Retinal pigment epithelial cell (primary cell): ENCODE results near the gene SP110.

Experiments
- DNase-seq: peaks from one replicate; pipeline ENCODE4 v3.0.0-alpha.2; 2010; ENCODE audit warnings: low read depth
- H3K4me3 ChIP-seq: 2 replicates; pipeline ENCODE4 v1.5.1; 2011; ENCODE audit warnings: mild to moderate bottlenecking, low read length, control low read depth, moderate library complexity
- CTCF ChIP-seq: conservative IDR thresholded peaks from 2 replicates; pipeline ENCODE4 v1.5.1; 2011; ENCODE audit warnings: low read depth, low read length, control low read depth, inconsistent platforms

SP110 gene

GRCh38 chr2:230234122-230234722 is 14.4 kb upstream of the SP110 start:
- DNase-seq, result no peak
- no peak overlapping the region for H3K4me3 ChIP-seq
- no peak for TF ChIP-seq CTCF

DNA sequence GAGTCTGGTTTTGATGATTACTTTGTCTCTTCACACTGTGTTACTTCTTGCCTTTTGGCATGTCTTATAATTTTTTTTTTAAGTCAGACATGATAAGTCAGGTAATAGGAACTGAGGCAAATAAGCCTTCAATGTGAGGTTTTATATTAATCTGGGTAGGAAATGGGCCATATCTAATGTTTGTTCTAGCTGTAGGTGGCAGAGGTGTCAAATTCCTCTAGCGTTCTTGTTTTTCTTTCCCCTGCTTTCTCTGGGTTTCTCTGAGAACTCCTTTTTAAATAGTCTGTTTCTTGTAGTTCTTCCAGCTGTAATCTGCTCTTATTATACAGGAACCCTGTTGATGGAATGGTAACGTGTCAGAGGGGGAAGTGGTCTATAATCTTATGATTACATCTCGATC is 11.5 kb upstream of the SP110 start:
- no peak for TF ChIP-seq CTCF

GRCh38 chr2:230230496-230231200 is 10.9 kb upstream of the SP110 start:
- TF ChIP-seq CTCF, result no peak
- no peak overlapping the region for H3K4me3 ChIP-seq
- DNase-seq, result no peak

More for the DNA sequence above, 11.5 kb upstream of the SP110 start:
- no peak overlapping the region for H3K4me3 ChIP-seq
- DNase-seq, result no peak

- no peak for TF ChIP-seq CTCF
- DNase-seq, result peak; percentile 67
- H3K4me3 ChIP-seq, result no peak overlapping the region
Measured at GRCh38 chr2:230230087-230230486, 10.3 kb upstream of the SP110 start.

DNA sequence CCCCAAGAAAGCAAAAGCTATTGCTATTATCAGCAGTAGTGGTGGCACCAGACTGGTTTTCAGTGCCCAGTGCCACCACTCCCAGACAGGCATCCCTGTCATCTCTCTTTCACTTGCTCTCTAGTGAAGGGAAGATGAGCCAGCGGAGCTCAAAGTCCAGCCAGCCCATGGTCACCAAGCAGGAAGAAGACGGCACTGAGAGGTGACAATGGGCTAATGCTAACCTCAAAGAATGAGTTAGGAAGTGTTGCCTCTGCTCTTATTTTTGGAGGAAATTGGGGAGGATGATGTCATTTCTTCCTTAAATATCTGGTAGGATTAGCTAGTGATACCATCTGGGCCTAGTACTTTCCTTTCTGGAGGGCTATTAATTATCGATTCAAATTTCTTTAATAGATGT is 7.4 kb upstream of the SP110 start:
- TF ChIP-seq CTCF, result no peak
- no peak overlapping the region for H3K4me3 ChIP-seq
- no peak for DNase-seq

DNA sequence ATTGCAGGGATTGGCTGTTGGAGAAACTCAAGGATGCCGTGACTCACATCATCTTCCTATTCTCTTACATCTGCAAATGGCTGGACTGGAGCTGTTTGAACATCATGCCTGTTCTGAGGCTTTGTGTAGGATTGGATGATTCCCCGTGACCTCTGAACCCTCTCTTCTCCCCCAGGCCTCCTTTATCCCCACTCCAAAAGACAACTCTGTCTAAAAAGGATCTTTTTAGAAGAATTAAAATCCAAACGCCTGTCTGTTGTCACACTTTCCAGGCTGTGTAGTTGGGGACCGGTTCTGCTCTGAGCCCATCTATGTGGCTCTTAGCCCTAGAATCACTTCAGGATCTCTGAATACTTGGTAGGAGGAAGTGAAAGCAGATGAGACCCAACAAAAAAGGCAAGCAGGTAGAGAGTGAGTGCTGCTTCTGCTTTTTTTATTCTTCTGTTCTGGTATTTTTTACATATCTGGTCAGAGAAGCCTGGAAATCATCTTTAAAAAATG is 6.3 kb upstream of the SP110 start:
- no peak for DNase-seq
- no peak for TF ChIP-seq CTCF
- no peak overlapping the region for H3K4me3 ChIP-seq

- TF ChIP-seq CTCF, result no peak
- no peak within 1 kb of the TSS for H3K4me3 ChIP-seq
- no peak for DNase-seq
Measured at GRCh38 chr2:230225486-230225885, 5.7 kb upstream of the SP110 start, which contains the start of gene SP140. Gene SP140 (plus strand): TSS chr2:230225736. CDS start chr2:230225845, 109 bp downstream.
